ENCODE results near the gene TBCC. TPM values are rescaled to one million over a fixed set of nuclear protein-coding genes. Genes with fewer than 3 reads are reported as not detected.
"Not testable (repeated sequence)": the region's sequence is repeated elsewhere in the genome, so short reads cannot be mapped to it uniquely, and the experiment has no call there.

The TBCC gene
- total and polyA plus RNA-seq, 9 donors, result 14.1 to 18.7 (median 16.4) TPM

DNA sequence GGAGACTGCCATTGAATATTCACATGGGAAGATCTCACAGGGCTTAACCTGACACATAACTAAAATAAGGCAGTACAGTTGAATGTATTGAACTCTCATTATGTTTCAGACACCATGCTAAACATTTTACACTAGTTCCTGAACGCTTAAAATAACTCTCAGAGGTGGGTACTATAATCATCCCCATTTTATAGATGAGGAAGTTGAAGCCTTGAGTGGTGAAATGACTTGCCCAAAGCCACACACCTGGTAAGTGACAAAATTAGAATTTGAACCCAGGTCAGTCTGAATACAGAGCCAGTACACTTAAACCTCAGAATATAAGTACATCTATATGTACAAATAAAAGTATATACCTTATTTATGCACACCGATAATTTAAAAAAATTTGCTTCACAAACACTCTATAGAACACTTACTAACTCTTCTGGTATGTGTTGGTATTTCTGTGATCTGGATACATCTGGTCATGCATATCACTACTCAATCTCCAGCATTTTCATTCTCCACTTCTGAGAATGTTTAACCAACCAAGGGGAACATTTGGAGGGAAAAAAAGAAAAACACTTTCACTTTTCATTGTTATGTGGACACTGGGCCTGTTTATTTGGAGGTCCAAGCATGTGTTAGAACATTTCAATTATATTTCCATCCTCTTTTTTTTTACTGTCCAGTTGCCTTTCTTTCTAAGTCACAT lies 31.4 kb upstream of the TBCC start:
- intact Hi-C loops (cut with DNase I), result no loop called here
- WGBS, 3 donors, result 88 to 90% (median 89%) methylated on average over 2 of the region's 2 CpGs

DNA sequence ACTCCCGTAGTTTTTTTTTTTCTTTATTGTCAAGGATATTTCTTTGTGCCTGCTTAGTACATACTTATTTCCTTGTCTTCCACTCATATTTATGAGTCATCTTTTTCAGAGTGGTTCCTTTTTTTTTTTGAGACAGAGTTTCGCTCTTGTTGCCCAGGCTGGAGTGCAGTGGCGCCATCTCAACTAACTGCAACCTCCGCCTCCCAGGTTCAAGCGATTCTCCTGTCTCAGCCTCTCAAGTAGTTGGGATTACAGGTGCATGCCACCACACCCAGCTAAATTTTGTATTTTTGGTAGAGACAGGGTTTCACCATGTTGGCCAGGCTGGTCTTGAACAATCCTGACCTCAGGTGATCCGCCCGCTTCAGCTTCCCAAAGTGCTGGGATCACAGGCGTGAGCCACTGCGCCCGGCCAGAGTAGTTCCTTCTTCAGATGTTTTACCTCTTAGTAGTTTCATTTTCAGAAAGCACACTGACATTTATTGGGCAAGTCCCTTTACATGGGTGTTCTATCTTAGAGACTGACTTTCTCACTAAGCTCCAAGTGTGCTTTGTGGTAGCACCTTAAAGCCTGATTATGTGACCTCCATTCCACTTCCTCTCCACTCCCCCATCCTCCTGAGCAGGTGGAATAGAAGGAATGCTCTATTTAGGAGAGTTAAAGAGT lies 29.1 kb upstream of the TBCC start:
- H3K9me3 ChIP-seq; H3K27ac ChIP-seq; H3K4me3 ChIP-seq; intact Hi-C loops (cut with DNase I); H3K27me3 ChIP-seq; H3K4me1 ChIP-seq (ENCODE audit: insufficient read depth); DNase-seq; H3K36me3 ChIP-seq: not testable (repeated sequence)
- WGBS, 3 donors, result 94 to 95% (median 94%) methylated on average over 10 of the region's 10 CpGs

More for the DNA sequence above, 31.4 kb upstream of the TBCC start:
- H3K27ac ChIP-seq, result no peak overlapping the region
- no peak for DNase-seq
- no peaks in the 10 kb centered on the region for H3K4me1 ChIP-seq (ENCODE audit: insufficient read depth)
- no peaks in the 10 kb centered on the region for H3K36me3 ChIP-seq
- H3K4me3 ChIP-seq, result no peak overlapping the region
- TF ChIP-seq, protein P1, sequence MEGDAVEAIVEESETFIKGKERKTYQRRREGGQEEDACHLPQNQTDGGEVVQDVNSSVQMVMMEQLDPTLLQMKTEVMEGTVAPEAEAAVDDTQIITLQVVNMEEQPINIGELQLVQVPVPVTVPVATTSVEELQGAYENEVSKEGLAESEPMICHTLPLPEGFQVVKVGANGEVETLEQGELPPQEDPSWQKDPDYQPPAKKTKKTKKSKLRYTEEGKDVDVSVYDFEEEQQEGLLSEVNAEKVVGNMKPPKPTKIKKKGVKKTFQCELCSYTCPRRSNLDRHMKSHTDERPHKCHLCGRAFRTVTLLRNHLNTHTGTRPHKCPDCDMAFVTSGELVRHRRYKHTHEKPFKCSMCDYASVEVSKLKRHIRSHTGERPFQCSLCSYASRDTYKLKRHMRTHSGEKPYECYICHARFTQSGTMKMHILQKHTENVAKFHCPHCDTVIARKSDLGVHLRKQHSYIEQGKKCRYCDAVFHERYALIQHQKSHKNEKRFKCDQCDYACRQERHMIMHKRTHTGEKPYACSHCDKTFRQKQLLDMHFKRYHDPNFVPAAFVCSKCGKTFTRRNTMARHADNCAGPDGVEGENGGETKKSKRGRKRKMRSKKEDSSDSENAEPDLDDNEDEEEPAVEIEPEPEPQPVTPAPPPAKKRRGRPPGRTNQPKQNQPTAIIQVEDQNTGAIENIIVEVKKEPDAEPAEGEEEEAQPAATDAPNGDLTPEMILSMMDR (IDR thresholded peaks at IDR 0.05), result no peak
- TF ChIP-seq POLR2A (IDR thresholded peaks at IDR 0.05) (no peak), EP300 (IDR thresholded peaks at IDR 0.05) (no peak)
- H3K27me3 ChIP-seq, result no peaks in the 10 kb centered on the region
- H3K9me3 ChIP-seq, result no peaks in the 10 kb centered on the region

DNA sequence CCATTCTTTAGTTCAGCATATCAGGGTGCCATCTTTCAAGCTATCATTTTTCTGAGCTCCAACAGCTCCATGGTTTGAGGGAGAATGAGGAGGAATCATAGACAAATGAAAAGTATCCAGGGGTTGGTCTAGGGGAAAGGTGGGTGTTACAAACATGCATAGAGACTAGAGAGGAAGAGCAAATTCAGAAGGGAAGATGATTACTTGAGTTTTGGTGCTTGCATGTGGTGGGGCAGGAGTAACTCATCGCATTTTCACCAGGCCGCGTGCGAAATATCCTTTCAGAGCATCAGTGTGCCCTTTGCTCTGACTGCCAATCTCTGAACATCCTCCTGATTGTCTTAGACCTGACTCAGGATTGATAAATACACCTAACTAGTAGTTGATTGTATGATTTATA lies 28.3 kb upstream of the TBCC start:
- H3K36me3 ChIP-seq, result no peaks in the 10 kb centered on the region
- H3K27me3 ChIP-seq, result no peaks in the 10 kb centered on the region
- WGBS, 3 donors, result 90 to 95% (median 95%) methylated on average over 4 of the region's 4 CpGs
- no peaks in the 10 kb centered on the region for H3K9me3 ChIP-seq
- TF ChIP-seq POLR2A (IDR thresholded peaks at IDR 0.05), result no peak
- TF ChIP-seq EP300 (IDR thresholded peaks at IDR 0.05), result no peak
- TF ChIP-seq, protein P1 (IDR thresholded peaks at IDR 0.05), result no peak
- intact Hi-C loops (cut with DNase I), result no loop called here
- no peak overlapping the region for H3K27ac ChIP-seq
- H3K4me3 ChIP-seq, result no peak overlapping the region
- peaks cover 4% of the 10 kb centered on the region for H3K4me1 ChIP-seq (ENCODE audit: insufficient read depth)
- no peak for DNase-seq

DNA sequence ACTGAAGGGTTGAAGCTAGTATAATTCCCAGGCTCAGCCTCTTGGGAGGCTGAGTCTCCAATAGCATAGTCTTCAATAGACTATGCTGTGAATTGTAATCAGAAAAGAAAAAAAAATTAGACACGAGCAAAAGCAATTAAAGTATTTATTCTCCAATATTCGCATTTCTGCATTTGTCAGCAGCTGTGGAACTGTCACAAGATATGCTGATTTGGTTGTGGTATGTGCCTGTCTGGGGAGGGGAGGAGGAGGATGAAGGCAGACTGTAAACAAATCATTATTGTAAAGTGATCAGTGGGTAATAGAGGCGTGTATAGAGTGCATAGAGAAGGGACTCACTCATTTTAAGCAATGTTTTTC lies 25.8 kb upstream of the TBCC start:
- intact Hi-C loops (cut with DNase I), result no loop called here
- Histone ChIP-seq H3K36me3 (no peaks in the 10 kb centered on the region), H3K4me1 (ENCODE audit: insufficient read depth) (peaks cover 6% of the 10 kb centered on the region), H3K27me3 (no peaks in the 10 kb centered on the region), H3K9me3 (no peaks in the 10 kb centered on the region), H3K27ac (no peak overlapping the region), H3K4me3 (no peak overlapping the region)
- 44 to 63% (median 52%) methylated on average over 3 of the region's 3 CpGs for WGBS, 3 donors
- TF ChIP-seq EP300 (IDR thresholded peaks at IDR 0.05) (no peak), POLR2A (IDR thresholded peaks at IDR 0.05) (no peak)
- TF ChIP-seq, protein P1 (IDR thresholded peaks at IDR 0.05), result no peak
- no peak for DNase-seq

DNA sequence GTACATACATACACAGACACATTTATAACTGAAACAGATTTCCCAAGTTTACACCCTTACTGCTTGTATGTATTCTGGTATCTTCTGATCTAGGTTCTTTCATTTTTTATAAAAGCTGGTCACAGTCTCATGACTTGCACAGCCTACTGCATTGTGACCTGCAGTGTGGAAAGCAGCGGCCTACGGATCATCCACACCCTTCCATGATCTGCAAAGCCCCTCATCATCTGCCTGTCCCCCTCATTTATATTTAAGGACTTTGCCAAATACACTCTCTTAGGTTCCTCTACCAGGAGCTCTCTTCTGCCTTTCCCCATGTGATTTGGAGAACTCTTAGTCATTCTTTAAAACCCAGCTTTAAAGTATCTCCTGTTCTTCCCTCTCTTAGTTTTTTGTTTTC lies 23.9 kb upstream of the TBCC start:
- Histone ChIP-seq H3K4me1 (ENCODE audit: insufficient read depth) (peaks cover 6% of the 10 kb centered on the region), H3K36me3 (no peaks in the 10 kb centered on the region), H3K27ac (no peak overlapping the region), H3K9me3 (no peaks in the 10 kb centered on the region), H3K4me3 (no peak overlapping the region), H3K27me3 (no peaks in the 10 kb centered on the region)
- no peak for DNase-seq
- 95 to 99% (median 95%) methylated on average over 2 of the region's 2 CpGs for WGBS, 3 donors
- intact Hi-C loops (cut with DNase I), result no loop called here
- no peak for TF ChIP-seq POLR2A (IDR thresholded peaks at IDR 0.05)
- no peak for TF ChIP-seq EP300 (IDR thresholded peaks at IDR 0.05)
- TF ChIP-seq, protein P1 (IDR thresholded peaks at IDR 0.05), result no peak
